HepG2 (cell line): ENCODE measurements around the gene CLASP1. TPM values are rescaled to one million over a fixed set of nuclear protein-coding genes. Genes with fewer than 3 reads are reported as not detected.
A peak's percentile ranks its signal among the peaks of the same experiment; 100 is the strongest.

Experiments used
- ATAC-seq: fragments of 200-7000 bp; cut with Tn5 transposase; 3 replicates; pipeline ENCODE4 v1.9.1; 2020; ENCODE audit warnings: mild to moderate bottlenecking, moderate library complexity
- BruUV-seq: library from RNA; stranded (reverse); fragments of 400-500 nt; replicated peaks from 2 replicates; lab custom pipeline; 2021; lab: Mats Ljungman, UMichigan
- CTCF ChIA-PET: fragments of 300-600 bp; formaldehyde crosslinking; extraction: SDS; loops from one replicate; lab custom pipeline; 2021; ENCODE audit warnings: low total read pairs, inconsistent platforms, low intra/inter-chr PET ratio; lab: Yijun Ruan, JAX
- POLR2A ChIA-PET: fragments of 350-600 bp; sonication (Branson Sonifier 250); formaldehyde crosslinking; loops from one replicate; lab custom pipeline; 2020; ENCODE audit warnings: antibody characterized with exemption, inconsistent platforms; lab: Yijun Ruan, JAX
- DNase-seq: peaks from one replicate; pipeline ENCODE4 v3.0.0-alpha.2; 2015; ENCODE audit warnings: low spot score
- FAIRE-seq: peaks from 3 replicates; lab custom pipeline; 2011; peaks lifted over from hg19 to GRCh38; lab: Jason Lieb, UNC
- H2AFZ ChIP-seq: one replicate; pipeline ENCODE4 v1.6.1; 2011; ENCODE audit warnings: low read length, inconsistent platforms
- H3K27ac ChIP-seq: fragments of 300-600 bp; 3 replicates; pipeline ENCODE4 v1.8.0; 2011; ENCODE audit warnings: mixed run types, mild to moderate bottlenecking, mixed read lengths, low read length, inconsistent platforms; ENCODE audit not compliant: insufficient read depth; ENCODE audit errors: extremely low read length
- H3K27me3 ChIP-seq, 2 experiments: fragments of 200-600 bp in 1 of 2; 2 replicates in 1 of 2; 3 replicates in 1 of 2; pipeline versions ENCODE4 v1.6.0 to v1.8.0; 2011; ENCODE audit warnings: low read length in 2 of 2, mild to moderate bottlenecking in 2 of 2, moderate library complexity in 2 of 2, inconsistent platforms in 1 of 2; ENCODE audit not compliant: insufficient read depth in 2 of 2, control insufficient read depth in 1 of 2
- H3K36me3 ChIP-seq, 2 experiments: fragments of 200-600 bp in 1 of 2; replicated peaks in 1 of 2; 2 replicates in 1 of 2; 3 replicates in 1 of 2; pipeline versions ENCODE4 v1.5.1 to v1.8.0; 2011; ENCODE audit warnings: low read length in 2 of 2, inconsistent platforms in 1 of 2; ENCODE audit not compliant: insufficient read depth in 2 of 2, control insufficient read depth in 1 of 2
- H3K4me1 ChIP-seq: 2 replicates; pipeline ENCODE4 v1.5.1; 2012; ENCODE audit warnings: low read length, inconsistent platforms; ENCODE audit not compliant: insufficient read depth
- H3K4me2 ChIP-seq: 2 replicates; pipeline ENCODE4 v1.6.0; 2011; ENCODE audit warnings: low read depth, low read length, inconsistent platforms
- H3K4me3 ChIP-seq, 3 experiments: fragments of 200-600 bp in 1 of 3; sonication (generic), shearing (Covaris generic) in 1 of 3; replicated peaks in 1 of 3; 2 replicates each; pipeline ENCODE4 v1.5.1; 2011 to 2016; ENCODE audit warnings: low read length in 3 of 3, inconsistent platforms in 2 of 3, low read depth in 2 of 3, mild to moderate bottlenecking in 2 of 3, control low read depth in 1 of 3, mixed read lengths in 1 of 3; ENCODE audit not compliant: insufficient read depth in 1 of 3
- H3K79me2 ChIP-seq: one replicate; pipeline ENCODE4 v1.6.1; 2011; ENCODE audit warnings: low read length, inconsistent platforms; ENCODE audit not compliant: insufficient read depth
- H3K9ac ChIP-seq: 2 replicates; pipeline ENCODE4 v1.6.0; 2011; ENCODE audit warnings: mild to moderate bottlenecking, low read depth, low read length, inconsistent platforms; ENCODE audit not compliant: insufficient read depth
- H3K9me3 ChIP-seq: 2 replicates; pipeline ENCODE4 v1.5.1; 2012; ENCODE audit warnings: mild to moderate bottlenecking, low read length
- H4K20me1 ChIP-seq: 2 replicates; pipeline ENCODE4 v1.6.0; 2011; ENCODE audit warnings: inconsistent platforms, mild to moderate bottlenecking, low read length, moderate library complexity; ENCODE audit not compliant: insufficient read depth
- FOXJ3 ChIP-seq: sonication (generic); formaldehyde crosslinking; IDR thresholded peaks from 2 replicates; pipeline ENCODE4 v1.4.0; 2020; ENCODE audit warnings: missing genetic modification reagents, mild to moderate bottlenecking, borderline replicate concordance
- HCFC1 ChIP-seq: fragments of 150-350 bp; IDR thresholded peaks from 2 replicates; pipeline ENCODE4 v1.6.1; 2014; ENCODE audit warnings: low read depth, low read length
- IKZF1 ChIP-seq: fragments of 450-650 bp; IDR thresholded peaks from 2 replicates; pipeline ENCODE4 v1.7.1; 2016
- MAFK ChIP-seq, 2 experiments: IDR thresholded peaks in 1 of 2; conservative IDR thresholded peaks in 1 of 2; 2 replicates each; pipeline ENCODE4 v1.6.1; 2011; ENCODE audit warnings: improper control_type of control experiment in 2 of 2, low read length in 2 of 2
- NR1H2 ChIP-seq: sonication (generic); formaldehyde crosslinking; IDR thresholded peaks from 2 replicates; pipeline ENCODE4 v1.8.1; 2022; ENCODE audit warnings: low read depth, missing genetic modification reagents, borderline replicate concordance
- PHB2 ChIP-seq: fragments of 450-650 bp; IDR thresholded peaks from 2 replicates; pipeline ENCODE4 v1.6.1; 2018; ENCODE audit not compliant: partially characterized antibody
- ZNF275 ChIP-seq: sonication (generic); formaldehyde crosslinking; IDR thresholded peaks from 2 replicates; pipeline ENCODE4 v1.8.0; 2022; ENCODE audit warnings: missing genetic modification reagents, mild to moderate bottlenecking, inconsistent platforms, borderline replicate concordance
- ZNF280D ChIP-seq: sonication (generic); formaldehyde crosslinking; IDR thresholded peaks from 2 replicates; pipeline ENCODE4 v1.5.1; 2020; ENCODE audit warnings: mild to moderate bottlenecking, missing genetic modification reagents
- ZNF333 ChIP-seq: sonication (generic); formaldehyde crosslinking; IDR thresholded peaks from 2 replicates; pipeline ENCODE4 v1.4.0; 2020; ENCODE audit warnings: mild to moderate bottlenecking, missing genetic modification reagents, borderline replicate concordance
- ZNF441 ChIP-seq: sonication (generic); formaldehyde crosslinking; IDR thresholded peaks from 2 replicates; pipeline ENCODE4 v1.7.0; 2021; ENCODE audit warnings: missing genetic modification reagents, borderline replicate concordance
- ZNF496 ChIP-seq: sonication (generic); formaldehyde crosslinking; IDR thresholded peaks from 2 replicates; pipeline ENCODE4 v1.8.1; 2023; ENCODE audit warnings: mild to moderate bottlenecking, moderate library complexity, missing genetic modification reagents; ENCODE audit not compliant: insufficient replicate concordance
- ZNF543 ChIP-seq: sonication (generic); formaldehyde crosslinking; IDR thresholded peaks from 2 replicates; pipeline ENCODE4 v1.4.0; 2020; ENCODE audit warnings: mild to moderate bottlenecking, missing genetic modification reagents
- ZNF564 ChIP-seq: sonication (generic); formaldehyde crosslinking; IDR thresholded peaks from 2 replicates; pipeline ENCODE4 v1.8.1; 2023; ENCODE audit warnings: mild to moderate bottlenecking, missing genetic modification reagents
- ZNF878 ChIP-seq: sonication (generic); formaldehyde crosslinking; IDR thresholded peaks from 2 replicates; pipeline ENCODE4 v1.8.1; 2023; ENCODE audit warnings: mild to moderate bottlenecking, missing genetic modification reagents, moderate library complexity
- WGBS: methylation state at CpG from one replicate; pipeline ENCODE4 v1.1.6; 2017; ENCODE audit warnings: low lambda C conversion rate; 5-methylcytosine and 5-hydroxymethylcytosine counted together
- in situ Hi-C: cut with HindIII; loops from 2 replicates; pipeline ENCODE4 v1.10.0; 2017; ENCODE audit warnings: low pct_unique_long_range_greater_than_20kb; ENCODE audit not compliant: extremely low pct_ligation_motif_present
- intact Hi-C: fragments of 100-400 bp; cut with micrococcal nuclease; formaldehyde crosslinking; loops from one replicate; pipeline ENCODE4 v1.10.0; 2022; ENCODE audit not compliant: unreplicated experiment
- polyA plus RNA-seq, 8 experiments: library from polyadenylated mRNA; depleted of rRNA in 3 of 8; stranded (reverse) in 7 of 8; unstranded in 1 of 8; fragments of >200 nt; fragmentation: Illumina TruSeq in 4 of 8; extraction: Trizol in 4 of 8; gene quantifications; 2 replicates each; pipeline versions ENCODE4 v1.2.1 to v1.2.3, GENCODE V29; 2011 to 2016; ENCODE audit warnings: low read depth in 4 of 8, missing spikeins in 1 of 8, mixed read lengths in 1 of 8; ENCODE audit not compliant: insufficient read depth in 1 of 8
- total RNA-seq, 5 experiments: library from RNA; depleted of rRNA; stranded (reverse); fragments of >200 nt; fragmentation: Illumina TruSeq; extraction: Trizol; gene quantifications; 2 replicates each; pipeline ENCODE4 v1.2.3, GENCODE V29; 2016; ENCODE audit warnings: low read depth in 1 of 5
- TF ChIP-seq, protein P1 (sequence below): sonication (generic); formaldehyde crosslinking; conservative IDR thresholded peaks from 2 replicates; pipeline ENCODE4 v1.4.0; 2020; ENCODE audit warnings: missing genetic modification reagents

CLASP1 gene
- total and polyA plus RNA-seq, 2 of the 13 experiments (the other 11 are each of a cell fraction or from before 2014, with no cell fraction given): 11.7 to 47.9 TPM

- peak; percentile 37; the same call in 1 of the 2 replicates for TF ChIP-seq ZNF280D
These were observed 119.0 kb downstream of the CLASP1 start (continued) for GRCh38 chr2:121530212-121530705.

DNA sequence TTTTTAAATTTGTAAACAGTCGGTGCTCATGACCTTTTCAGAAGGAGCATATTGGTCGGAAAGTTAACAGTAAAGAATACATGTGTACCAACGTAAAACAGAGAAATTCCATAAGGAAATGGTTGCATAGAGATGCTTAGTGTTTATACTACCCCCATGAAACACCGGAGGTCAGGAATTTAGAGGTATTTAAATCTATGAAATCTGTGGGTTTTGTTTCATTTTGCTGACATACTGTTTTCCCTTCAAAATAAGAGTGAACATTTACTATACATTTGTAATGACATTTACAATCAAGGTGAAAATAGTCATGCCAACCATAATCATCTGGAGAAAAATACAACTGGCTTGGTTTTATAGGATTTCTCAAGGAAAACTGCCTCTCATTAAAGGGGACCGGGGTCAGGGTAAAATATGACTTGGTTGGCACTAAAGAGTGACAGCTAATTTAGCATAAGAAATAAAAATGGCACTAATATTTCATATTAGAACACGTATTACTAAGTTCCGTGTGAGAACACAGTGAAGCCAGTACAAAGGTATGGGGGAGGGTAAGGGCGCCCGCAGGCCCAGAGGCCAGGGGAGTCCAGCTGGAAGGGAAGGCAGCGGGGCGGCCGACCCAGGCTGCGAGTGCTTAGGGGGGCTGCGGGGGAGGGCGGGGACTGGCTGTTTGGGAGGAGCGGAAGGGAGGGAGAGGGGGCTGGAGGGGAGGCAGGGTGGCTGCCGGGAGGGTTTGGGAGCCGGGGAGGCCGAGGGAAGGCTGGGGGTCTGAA is 119.6 kb downstream of the CLASP1 start:
- no peaks in the 10 kb centered on the region for H3K27me3 ChIP-seq
- H3K9ac ChIP-seq: peak overlapping the region; percentile 94
- WGBS: 13% methylated on average over 19 of the region's 19 CpGs
- in situ Hi-C loops (loop anchor here (5.0 kb wide), 2 partner anchors 118 to 188 kb away; partner anchors contain the start of gene CLASP1), intact Hi-C loops (loop anchor here (1.0 to 5.0 kb wide), 6 partner anchors 38 to 227 kb away; partner anchors contain the start of genes CLASP1 and NIFK)
- H4K20me1 ChIP-seq: peaks cover 23% of the 10 kb centered on the region
- ChIA-PET CTCF (no interaction called here), POLR2A (interaction anchor here (0.7 to 5.4 kb wide), 23 partner anchors 10 to 226 kb away, joined by 3 to 119 read pairs (median 6); partner anchors contain the start of genes CLASP1, NIFK and TSN)
- H3K9me3 ChIP-seq: no peaks in the 10 kb centered on the region
- H3K79me2 ChIP-seq: peaks cover 46% of the 10 kb centered on the region
- H3K4me1 ChIP-seq: peaks cover 64% of the 10 kb centered on the region
- peak overlapping the region; percentile 77 to 91 (median 83) for H3K4me3 ChIP-seq
- peaks cover 5 to 34% of the 10 kb centered on the region in 2 experiments for H3K36me3 ChIP-seq
- no peak overlapping the region for H2AFZ ChIP-seq
- ATAC-seq (peak; percentile 59), FAIRE-seq (no peak), DNase-seq (peak; percentile 73)
- TSS peak; percentile 43 for BruUV-seq
- peak overlapping the region; percentile 98 for H3K27ac ChIP-seq
- peak overlapping the region; percentile 66 for H3K4me2 ChIP-seq
- TF ChIP-seq HCFC1: no peak
- TF ChIP-seq PHB2: no peak
- TF ChIP-seq, protein P1, sequence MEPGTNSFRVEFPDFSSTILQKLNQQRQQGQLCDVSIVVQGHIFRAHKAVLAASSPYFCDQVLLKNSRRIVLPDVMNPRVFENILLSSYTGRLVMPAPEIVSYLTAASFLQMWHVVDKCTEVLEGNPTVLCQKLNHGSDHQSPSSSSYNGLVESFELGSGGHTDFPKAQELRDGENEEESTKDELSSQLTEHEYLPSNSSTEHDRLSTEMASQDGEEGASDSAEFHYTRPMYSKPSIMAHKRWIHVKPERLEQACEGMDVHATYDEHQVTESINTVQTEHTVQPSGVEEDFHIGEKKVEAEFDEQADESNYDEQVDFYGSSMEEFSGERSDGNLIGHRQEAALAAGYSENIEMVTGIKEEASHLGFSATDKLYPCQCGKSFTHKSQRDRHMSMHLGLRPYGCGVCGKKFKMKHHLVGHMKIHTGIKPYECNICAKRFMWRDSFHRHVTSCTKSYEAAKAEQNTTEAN (CRISPR knock-in tag): 0 out of 2 replicates have a peak, but pooled peaks have one; percentile 25
- no peak for TF ChIP-seq IKZF1
- TF ChIP-seq ZNF441 (CRISPR knock-in tag): 0 out of 2 replicates have a peak, but pooled peaks have one; percentile 51
- TF ChIP-seq FOXJ3: 0 out of 2 replicates have a peak, but pooled peaks have one; percentile 8
- 0 out of 2 replicates have a peak, but pooled peaks have one; percentile 5 for TF ChIP-seq ZNF275 (CRISPR knock-in tag)
- TF ChIP-seq ZNF333 (CRISPR knock-in tag): 0 out of 2 replicates have a peak, but pooled peaks have one; percentile 33
- TF ChIP-seq ZNF496 (CRISPR knock-in tag): no peak
- TF ChIP-seq MAFK (conservative IDR thresholded peaks at IDR 0.05 in 1 of 2, IDR thresholded peaks at IDR 0.05 in 1 of 2; ENCODE audit: low read length in 2 of 2): peak; percentile 78 to 84
- TF ChIP-seq ZNF878 (CRISPR knock-in tag): peak; percentile 78; the same call in 1 of the 2 replicates
- TF ChIP-seq ZNF564 (CRISPR knock-in tag): peak; percentile 15; the same call in 1 of the 2 replicates
- TF ChIP-seq NR1H2 (CRISPR knock-in tag): no peak
- peak; percentile 89; the same call in 1 of the 2 replicates for TF ChIP-seq ZNF543 (CRISPR knock-in tag)
